ENCODE measurements around the gene SLC25A12. TPM values are rescaled to one million over a fixed set of nuclear protein-coding genes. Genes with fewer than 3 reads are reported as not detected.

SLC25A12 gene
- total and polyA plus RNA-seq, 9 of the 15 experiments (the other 6 are each of a cell fraction or from before 2014, with no cell fraction given): 13.5 to 36.5 (median 21.7) TPM

DNA sequence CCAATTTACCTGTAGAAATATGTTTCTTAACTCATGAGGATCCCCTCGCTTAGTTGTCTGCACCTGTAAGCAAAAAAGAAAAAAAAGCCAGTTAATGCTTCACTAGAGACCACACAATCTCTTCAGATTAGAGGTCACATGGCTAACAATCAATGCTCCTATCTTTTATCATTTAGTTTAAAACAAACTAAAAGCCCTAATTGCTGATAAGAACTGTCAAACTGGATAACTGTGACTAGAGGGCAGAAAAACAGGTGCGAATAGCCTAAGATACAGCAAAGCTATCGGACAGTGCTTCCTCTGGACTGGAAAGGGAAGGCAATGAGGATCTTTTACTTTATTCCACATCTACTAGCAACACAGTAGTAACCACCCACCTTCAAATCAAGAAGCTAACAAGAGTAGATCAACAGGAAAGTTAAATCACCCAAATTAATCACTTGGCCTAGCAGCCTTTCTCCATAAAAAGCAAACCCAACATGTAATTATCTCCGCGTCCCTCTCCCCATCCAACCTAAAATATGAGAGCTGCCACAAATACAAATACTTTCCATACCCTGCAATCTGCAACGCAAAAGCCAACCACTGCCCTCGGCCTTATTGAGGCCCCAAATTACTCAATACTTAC is 734 bp downstream of the SLC25A12 start (continued):
- TF ChIP-seq, protein P1, sequence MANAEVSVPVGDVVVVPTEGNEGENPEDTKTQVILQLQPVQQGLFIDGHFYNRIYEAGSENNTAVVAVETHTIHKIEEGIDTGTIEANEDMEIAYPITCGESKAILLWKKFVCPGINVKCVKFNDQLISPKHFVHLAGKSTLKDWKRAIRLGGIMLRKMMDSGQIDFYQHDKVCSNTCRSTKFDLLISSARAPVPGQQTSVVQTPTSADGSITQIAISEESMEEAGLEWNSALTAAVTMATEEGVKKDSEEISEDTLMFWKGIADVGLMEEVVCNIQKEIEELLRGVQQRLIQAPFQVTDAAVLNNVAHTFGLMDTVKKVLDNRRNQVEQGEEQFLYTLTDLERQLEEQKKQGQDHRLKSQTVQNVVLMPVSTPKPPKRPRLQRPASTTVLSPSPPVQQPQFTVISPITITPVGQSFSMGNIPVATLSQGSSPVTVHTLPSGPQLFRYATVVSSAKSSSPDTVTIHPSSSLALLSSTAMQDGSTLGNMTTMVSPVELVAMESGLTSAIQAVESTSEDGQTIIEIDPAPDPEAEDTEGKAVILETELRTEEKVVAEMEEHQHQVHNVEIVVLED (CRISPR knock-in tag; IDR thresholded peaks at IDR 0.05): no peak
- no peak for TF ChIP-seq KAT7 (CRISPR knock-in tag; IDR thresholded peaks at IDR 0.05; ENCODE audit: borderline replicate concordance)
- TF ChIP-seq RFX7 (CRISPR knock-in tag; IDR thresholded peaks at IDR 0.05): 0 out of 2 replicates have a peak, but pooled peaks have one; percentile 61
- TF ChIP-seq, protein P2, sequence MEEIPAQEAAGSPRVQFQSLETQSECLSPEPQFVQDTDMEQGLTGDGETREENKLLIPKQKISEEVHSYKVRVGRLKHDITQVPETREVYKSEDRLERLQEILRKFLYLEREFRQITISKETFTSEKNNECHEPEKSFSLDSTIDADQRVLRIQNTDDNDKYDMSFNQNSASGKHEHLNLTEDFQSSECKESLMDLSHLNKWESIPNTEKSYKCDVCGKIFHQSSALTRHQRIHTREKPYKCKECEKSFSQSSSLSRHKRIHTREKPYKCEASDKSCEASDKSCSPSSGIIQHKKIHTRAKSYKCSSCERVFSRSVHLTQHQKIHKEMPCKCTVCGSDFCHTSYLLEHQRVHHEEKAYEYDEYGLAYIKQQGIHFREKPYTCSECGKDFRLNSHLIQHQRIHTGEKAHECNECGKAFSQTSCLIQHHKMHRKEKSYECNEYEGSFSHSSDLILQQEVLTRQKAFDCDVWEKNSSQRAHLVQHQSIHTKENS (CRISPR knock-in tag; IDR thresholded peaks at IDR 0.05): no peak
- TF ChIP-seq ZNF586 (CRISPR knock-in tag; conservative IDR thresholded peaks at IDR 0.05): no peak
- no peak for TF ChIP-seq ZKSCAN1 (IDR thresholded peaks at IDR 0.05; ENCODE audit: low read depth, low read length)
- TF ChIP-seq FOXM1 (IDR thresholded peaks at IDR 0.05; ENCODE audit: low read depth): no peak
- no peak for TF ChIP-seq FOXM1 (CRISPR knock-in tag; IDR thresholded peaks at IDR 0.05; ENCODE audit: low read depth)
- TF ChIP-seq JUNB (CRISPR knock-in tag; conservative IDR thresholded peaks at IDR 0.05): no peak
- TF ChIP-seq, protein P3, sequence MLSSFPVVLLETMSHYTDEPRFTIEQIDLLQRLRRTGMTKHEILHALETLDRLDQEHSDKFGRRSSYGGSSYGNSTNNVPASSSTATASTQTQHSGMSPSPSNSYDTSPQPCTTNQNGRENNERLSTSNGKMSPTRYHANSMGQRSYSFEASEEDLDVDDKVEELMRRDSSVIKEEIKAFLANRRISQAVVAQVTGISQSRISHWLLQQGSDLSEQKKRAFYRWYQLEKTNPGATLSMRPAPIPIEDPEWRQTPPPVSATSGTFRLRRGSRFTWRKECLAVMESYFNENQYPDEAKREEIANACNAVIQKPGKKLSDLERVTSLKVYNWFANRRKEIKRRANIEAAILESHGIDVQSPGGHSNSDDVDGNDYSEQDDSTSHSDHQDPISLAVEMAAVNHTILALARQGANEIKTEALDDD (IDR thresholded peaks at IDR 0.05): peak; percentile 64; the same call in 1 of the 2 replicates
- peak; percentile 38 to 43; a peak in 2 of 4 replicates for TF ChIP-seq KDM1A (IDR thresholded peaks at IDR 0.05)
- TF ChIP-seq, protein P4, sequence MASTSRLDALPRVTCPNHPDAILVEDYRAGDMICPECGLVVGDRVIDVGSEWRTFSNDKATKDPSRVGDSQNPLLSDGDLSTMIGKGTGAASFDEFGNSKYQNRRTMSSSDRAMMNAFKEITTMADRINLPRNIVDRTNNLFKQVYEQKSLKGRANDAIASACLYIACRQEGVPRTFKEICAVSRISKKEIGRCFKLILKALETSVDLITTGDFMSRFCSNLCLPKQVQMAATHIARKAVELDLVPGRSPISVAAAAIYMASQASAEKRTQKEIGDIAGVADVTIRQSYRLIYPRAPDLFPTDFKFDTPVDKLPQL (IDR thresholded peaks at IDR 0.05; ENCODE audit: extremely low read depth, insufficient read length): no peak
- peak in 1 of 2 experiments; percentile 76; a peak in 2 of 4 replicates for TF ChIP-seq RCOR1 (IDR thresholded peaks at IDR 0.05; ENCODE audit: borderline replicate concordance in 1 of 2, low read depth in 2 of 2, low read length in 2 of 2)

All from K562 (cell line).